Measurements from ENCODE around the gene ADSS2.
A peak's percentile ranks its signal among the peaks of the same experiment; 100 is the strongest.

ADSS2 gene

DNA sequence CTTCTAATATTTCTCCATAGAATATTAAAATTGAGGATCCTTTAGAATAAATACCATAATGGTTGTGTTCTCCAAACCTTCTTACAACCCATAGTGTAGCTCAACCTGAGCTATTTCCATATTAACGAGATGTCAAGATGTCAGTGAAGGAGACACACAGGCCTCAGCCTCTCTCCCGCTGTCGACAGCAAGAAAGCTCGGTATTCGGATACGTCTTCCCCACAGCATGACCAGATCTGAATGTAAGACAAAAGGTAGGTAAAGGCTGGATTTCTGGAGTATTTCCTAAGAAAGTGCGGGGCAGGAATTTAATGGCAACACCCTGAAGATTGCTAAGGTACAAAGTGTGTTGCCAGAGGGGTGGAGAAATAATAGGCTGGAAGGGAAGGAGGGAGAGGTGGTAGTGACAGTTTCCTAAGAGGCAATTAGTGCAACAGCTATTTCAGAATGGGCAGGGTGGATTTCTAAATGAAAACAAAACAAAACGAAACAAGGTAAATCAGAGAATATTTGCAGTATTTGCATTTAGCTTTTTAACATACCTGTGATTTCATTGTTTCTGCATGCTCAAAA is 1.7 kb downstream of the ADSS2 start:
- H3K27ac ChIP-seq (ENCODE audit: low read length, poor library complexity, severe bottlenecking), result no peak overlapping the region
- H3K79me1 ChIP-seq (replicated peaks; ENCODE audit: low read length, poor library complexity, severe bottlenecking), result peaks cover 7% of the 10 kb centered on the region
- H3K27me3 ChIP-seq (ENCODE audit: control insufficient read depth in 1 of 2, insufficient read depth in 1 of 2, low read length in 2 of 2), result no peaks in the 10 kb centered on the region
- H2BK5ac ChIP-seq (ENCODE audit: low read depth, low read length, poor library complexity, severe bottlenecking), result no peak overlapping the region
- H4K8ac ChIP-seq (ENCODE audit: low read length), result no peak overlapping the region
- H2AK5ac ChIP-seq (ENCODE audit: low read length, severe bottlenecking), result peak overlapping the region; percentile 1
- no peak overlapping the region for H2BK15ac ChIP-seq (ENCODE audit: low read depth, poor library complexity, severe bottlenecking)
- H3K4me2 ChIP-seq (ENCODE audit: low read length, poor library complexity, severe bottlenecking), result peak overlapping the region; percentile 78
- no peak overlapping the region for H3K4ac ChIP-seq (ENCODE audit: low read depth in 1 of 2, low read length in 2 of 2)
- peaks cover 0 to 16% of the 10 kb centered on the region in 2 experiments for H3K36me3 ChIP-seq (ENCODE audit: control insufficient read depth in 1 of 2, insufficient read depth in 2 of 2, low read depth in 1 of 2, low read length in 2 of 2)
- peak overlapping the region in 1 of 2 experiments; percentile 96 for H3K4me3 ChIP-seq (ENCODE audit: insufficient read depth in 1 of 2, low read depth in 1 of 2, low read length in 2 of 2)
- DNase-seq, result no peak
- H3K4me1 ChIP-seq (ENCODE audit: control insufficient read depth, insufficient read depth, low read depth, low read length), result peaks cover 3% of the 10 kb centered on the region
- no peak overlapping the region for H3K18ac ChIP-seq (ENCODE audit: low read depth in 1 of 2, low read length in 2 of 2)
- H3K9me3 ChIP-seq (ENCODE audit: control insufficient read depth, low read length), result no peaks in the 10 kb centered on the region
- H3K23ac ChIP-seq (ENCODE audit: low read length in 2 of 2), result peak overlapping the region in 1 of 2 experiments; percentile 22
- 80% methylated on average over 7 of the region's 8 CpGs for WGBS
- H2AFZ ChIP-seq (ENCODE audit: low read depth, low read length), result no peak overlapping the region
- peak overlapping the region; percentile 97 for H3K9ac ChIP-seq (ENCODE audit: low read length)
- no peak overlapping the region for H3K14ac ChIP-seq (ENCODE audit: low read length in 2 of 2)
- H2BK120ac ChIP-seq (ENCODE audit: low read depth, low read length), result no peak overlapping the region
- H4K91ac ChIP-seq (ENCODE audit: low read length), result no peak overlapping the region
- no peak overlapping the region for H2BK12ac ChIP-seq (ENCODE audit: low read length in 2 of 2)

- H3K27me3 ChIP-seq (ENCODE audit: control insufficient read depth in 1 of 2, insufficient read depth in 1 of 2, low read length in 2 of 2), result no peaks in the 10 kb centered on the region
- H3K27ac ChIP-seq (ENCODE audit: low read length, poor library complexity, severe bottlenecking), result no peak overlapping the region
- no peak overlapping the region for H3K23ac ChIP-seq (ENCODE audit: low read length in 2 of 2)
- H3K4me2 ChIP-seq (ENCODE audit: low read length, poor library complexity, severe bottlenecking), result peak overlapping the region; percentile 56
- peak overlapping the region in 1 of 2 experiments; percentile 96 for H3K4me3 ChIP-seq (ENCODE audit: insufficient read depth in 1 of 2, low read depth in 1 of 2, low read length in 2 of 2)
- peak overlapping the region; percentile 64 for H4K8ac ChIP-seq (ENCODE audit: low read length)
- no peak overlapping the region for H2AFZ ChIP-seq (ENCODE audit: low read depth, low read length)
- 84% methylated on average over 3 of the region's 5 CpGs for whole genome bisulfite sequencing
- no peak overlapping the region for H4K91ac ChIP-seq (ENCODE audit: low read length)
- H2BK5ac ChIP-seq (ENCODE audit: low read depth, low read length, poor library complexity, severe bottlenecking), result no peak overlapping the region
- no peaks in the 10 kb centered on the region for H3K9me3 ChIP-seq (ENCODE audit: control insufficient read depth, low read length)
- no peak overlapping the region for H3K9ac ChIP-seq (ENCODE audit: low read length)
- H3K18ac ChIP-seq (ENCODE audit: low read depth in 1 of 2, low read length in 2 of 2), result peak overlapping the region in 1 of 2 experiments; percentile 21
- no peak overlapping the region for H3K4ac ChIP-seq (ENCODE audit: low read depth in 1 of 2, low read length in 2 of 2)
- no peak overlapping the region for H2BK15ac ChIP-seq (ENCODE audit: low read depth, poor library complexity, severe bottlenecking)
- H3K4me1 ChIP-seq (ENCODE audit: control insufficient read depth, insufficient read depth, low read depth, low read length), result peaks cover 5% of the 10 kb centered on the region
- peak overlapping the region; percentile 69 for H2AK5ac ChIP-seq (ENCODE audit: low read length, severe bottlenecking)
- no peak overlapping the region for H2BK12ac ChIP-seq (ENCODE audit: low read length in 2 of 2)
- H3K79me1 ChIP-seq (replicated peaks; ENCODE audit: low read length, poor library complexity, severe bottlenecking), result peaks cover 3% of the 10 kb centered on the region
- H3K36me3 ChIP-seq (ENCODE audit: control insufficient read depth in 1 of 2, insufficient read depth in 2 of 2, low read depth in 1 of 2, low read length in 2 of 2), result peaks cover 2 to 16% of the 10 kb centered on the region in 2 experiments
- H3K14ac ChIP-seq (ENCODE audit: low read length in 2 of 2), result no peak overlapping the region
- H2BK120ac ChIP-seq (ENCODE audit: low read depth, low read length), result no peak overlapping the region
- DNase-seq, result peak; percentile 14
These were observed 3.3 kb downstream of the ADSS2 start for GRCh38 chr1:244448279-244449036.

DNA sequence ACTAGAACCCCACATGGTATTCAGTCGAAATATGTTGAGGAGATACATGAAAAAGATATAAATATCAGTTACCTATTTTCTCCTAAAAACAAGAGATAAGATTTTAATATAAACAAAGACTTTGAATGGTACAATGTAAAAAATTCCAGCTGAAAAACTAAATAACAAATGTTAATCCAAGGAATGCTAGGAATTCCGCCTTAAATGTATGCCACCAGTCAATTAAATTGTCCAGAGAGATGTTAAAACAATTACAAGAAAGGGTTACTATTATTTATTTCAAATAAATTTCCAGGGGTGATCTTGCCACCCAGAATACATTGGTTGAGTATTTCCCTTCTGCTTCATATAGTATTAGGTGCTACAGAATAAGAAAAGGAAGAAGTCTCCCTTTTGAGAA is 4.2 kb downstream of the ADSS2 start:
- H3K27ac ChIP-seq (ENCODE audit: low read length, poor library complexity, severe bottlenecking), result peak overlapping the region; percentile 23
- H2BK15ac ChIP-seq (ENCODE audit: low read depth, poor library complexity, severe bottlenecking), result no peak overlapping the region
- H3K23ac ChIP-seq (ENCODE audit: low read length in 2 of 2), result no peak overlapping the region

DNA sequence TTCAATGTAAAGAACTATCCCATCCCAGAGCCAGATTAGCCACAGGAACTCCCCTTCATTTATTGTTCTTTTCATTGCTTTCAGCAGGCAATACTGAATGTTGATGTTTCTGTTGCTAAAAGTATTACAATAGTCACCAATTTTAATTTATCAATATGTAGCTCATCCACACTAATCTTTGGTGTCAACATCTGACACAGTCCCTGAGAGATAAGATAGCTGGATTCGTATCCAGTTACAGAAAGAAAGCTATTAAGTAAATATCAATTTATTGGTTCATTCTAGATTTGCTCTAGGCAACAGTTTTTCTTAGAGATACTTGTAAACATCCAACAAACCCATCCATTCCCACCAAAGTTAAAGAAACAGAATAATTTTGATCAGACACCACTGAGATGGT is 4.7 kb downstream of the ADSS2 start:
- no peak overlapping the region for H3K4me3 ChIP-seq (ENCODE audit: insufficient read depth in 1 of 2, low read depth in 1 of 2, low read length in 2 of 2)
- DNase-seq, result no peak
- no peak overlapping the region for H3K4ac ChIP-seq (ENCODE audit: low read depth in 1 of 2, low read length in 2 of 2)
- H2BK120ac ChIP-seq (ENCODE audit: low read depth, low read length), result no peak overlapping the region
- no peak overlapping the region for H3K9ac ChIP-seq (ENCODE audit: low read length)
- H3K79me1 ChIP-seq (replicated peaks; ENCODE audit: low read length, poor library complexity, severe bottlenecking), result no peaks in the 10 kb centered on the region
- no peak overlapping the region for H2BK15ac ChIP-seq (ENCODE audit: low read depth, poor library complexity, severe bottlenecking)
- H3K9me3 ChIP-seq (ENCODE audit: control insufficient read depth, low read length), result no peaks in the 10 kb centered on the region
- no peak overlapping the region for H2BK5ac ChIP-seq (ENCODE audit: low read depth, low read length, poor library complexity, severe bottlenecking)
- no peak overlapping the region for H3K14ac ChIP-seq (ENCODE audit: low read length in 2 of 2)
- H4K8ac ChIP-seq (ENCODE audit: low read length), result no peak overlapping the region
- H3K27me3 ChIP-seq (ENCODE audit: control insufficient read depth in 1 of 2, insufficient read depth in 1 of 2, low read length in 2 of 2), result no peaks in the 10 kb centered on the region
- H3K36me3 ChIP-seq (ENCODE audit: control insufficient read depth in 1 of 2, insufficient read depth in 2 of 2, low read depth in 1 of 2, low read length in 2 of 2), result peaks cover 2 to 20% of the 10 kb centered on the region in 2 experiments
- H3K18ac ChIP-seq (ENCODE audit: low read depth in 1 of 2, low read length in 2 of 2), result no peak overlapping the region
- no peak overlapping the region for H3K4me2 ChIP-seq (ENCODE audit: low read length, poor library complexity, severe bottlenecking)
- no peak overlapping the region for H2AK5ac ChIP-seq (ENCODE audit: low read length, severe bottlenecking)
- peak overlapping the region; percentile 23 for H3K27ac ChIP-seq (ENCODE audit: low read length, poor library complexity, severe bottlenecking)
- H4K91ac ChIP-seq (ENCODE audit: low read length), result no peak overlapping the region
- no peak overlapping the region for H2BK12ac ChIP-seq (ENCODE audit: low read length in 2 of 2)
- WGBS, result no CpG with 5 or more reads among the region's 1 CpG
- H3K4me1 ChIP-seq (ENCODE audit: control insufficient read depth, insufficient read depth, low read depth, low read length), result peaks cover 5% of the 10 kb centered on the region
- no peak overlapping the region for H3K23ac ChIP-seq (ENCODE audit: low read length in 2 of 2)
- no peak overlapping the region for H2AFZ ChIP-seq (ENCODE audit: low read depth, low read length)

More for the DNA sequence above, 4.2 kb downstream of the ADSS2 start:
- H3K4me1 ChIP-seq (ENCODE audit: control insufficient read depth, insufficient read depth, low read depth, low read length), result peaks cover 5% of the 10 kb centered on the region
- H2BK5ac ChIP-seq (ENCODE audit: low read depth, low read length, poor library complexity, severe bottlenecking), result no peak overlapping the region
- no peak overlapping the region for H2BK120ac ChIP-seq (ENCODE audit: low read depth, low read length)
- H3K9me3 ChIP-seq (ENCODE audit: control insufficient read depth, low read length), result no peaks in the 10 kb centered on the region
- no peak overlapping the region for H3K9ac ChIP-seq (ENCODE audit: low read length)
- H3K4ac ChIP-seq (ENCODE audit: low read depth in 1 of 2, low read length in 2 of 2), result no peak overlapping the region
- no peak overlapping the region for H3K4me3 ChIP-seq (ENCODE audit: insufficient read depth in 1 of 2, low read depth in 1 of 2, low read length in 2 of 2)
- no peak overlapping the region for H4K8ac ChIP-seq (ENCODE audit: low read length)
- WGBS, result no CpG with 5 or more reads among the region's 2 CpGs
- DNase-seq, result no peak
- H2AK5ac ChIP-seq (ENCODE audit: low read length, severe bottlenecking), result no peak overlapping the region
- H2BK12ac ChIP-seq (ENCODE audit: low read length in 2 of 2), result no peak overlapping the region
- no peak overlapping the region for H2AFZ ChIP-seq (ENCODE audit: low read depth, low read length)
- H3K27me3 ChIP-seq (ENCODE audit: control insufficient read depth in 1 of 2, insufficient read depth in 1 of 2, low read length in 2 of 2), result no peaks in the 10 kb centered on the region
- H3K14ac ChIP-seq (ENCODE audit: low read length in 2 of 2), result no peak overlapping the region
- H3K36me3 ChIP-seq (ENCODE audit: control insufficient read depth in 1 of 2, insufficient read depth in 2 of 2, low read depth in 1 of 2, low read length in 2 of 2), result peaks cover 2 to 20% of the 10 kb centered on the region in 2 experiments
- H3K4me2 ChIP-seq (ENCODE audit: low read length, poor library complexity, severe bottlenecking), result no peak overlapping the region
- H3K79me1 ChIP-seq (replicated peaks; ENCODE audit: low read length, poor library complexity, severe bottlenecking), result no peaks in the 10 kb centered on the region
- no peak overlapping the region for H4K91ac ChIP-seq (ENCODE audit: low read length)
- no peak overlapping the region for H3K18ac ChIP-seq (ENCODE audit: low read depth in 1 of 2, low read length in 2 of 2)
